Left ventricle myocardium inferior (tissue), 1 donor: ENCODE data around the gene FRY. TPM values are rescaled to one million over a fixed set of nuclear protein-coding genes. Genes with fewer than 3 reads are reported as not detected.

Experiments
- DNase-seq: peaks from one replicate; pipeline ENCODE4 v3.0.0-alpha.2; 2020
- H3K27ac ChIP-seq: fragments of 200-600 bp; replicated peaks from 2 replicates; pipeline ENCODE4 v1.8.0; 2021
- H3K27me3 ChIP-seq: fragments of 200-600 bp; 2 replicates; pipeline ENCODE4 v1.8.0; 2021; ENCODE audit warnings: low read depth
- H3K36me3 ChIP-seq: fragments of 200-600 bp; 2 replicates; pipeline ENCODE4 v1.8.0; 2021
- H3K4me1 ChIP-seq: fragments of 200-600 bp; 2 replicates; pipeline ENCODE4 v1.8.0; 2021
- H3K4me3 ChIP-seq: fragments of 200-600 bp; 2 replicates; pipeline ENCODE4 v1.8.0; 2021; ENCODE audit warnings: mild to moderate bottlenecking, moderate library complexity
- H3K9me3 ChIP-seq: fragments of 200-600 bp; replicated peaks from 2 replicates; pipeline ENCODE4 v1.8.0; 2021
- CTCF ChIP-seq: fragments of 200-600 bp; IDR thresholded peaks from 2 replicates; pipeline ENCODE4 v1.8.0; 2021; ENCODE audit warnings: antibody characterized with exemption, mild to moderate bottlenecking, borderline replicate concordance
- intact Hi-C: fragments of 100-400 bp; cut with micrococcal nuclease; formaldehyde crosslinking; loops from one replicate; pipeline ENCODE4 v1.11.0; 2022
- total RNA-seq: library from RNA; stranded (reverse); fragmentation: NEBNext Ultra II Directional; extraction: Animal tissue kit (Norgen Biotek cat#: 25700); gene quantifications from one replicate; pipeline ENCODE4 v1.2.1, GENCODE V29; 2021
- donor health status: DM: no; HTN: yes; CAD: no; lungs with severe emphysema.

FRY gene
- total RNA-seq, 1 donor from 2014 or later: 167 TPM

GRCh38 chr13:32107474-32107873 is 75.9 kb downstream of the FRY start:
- H3K4me3 ChIP-seq: no peak overlapping the region
- H3K9me3 ChIP-seq: no peaks in the 10 kb centered on the region
- no peak for DNase-seq
- H3K36me3 ChIP-seq: peaks cover 17% of the 10 kb centered on the region
- H3K27me3 ChIP-seq: no peaks in the 10 kb centered on the region
- no peak for TF ChIP-seq CTCF
- intact Hi-C loops: no loop called here
- H3K4me1 ChIP-seq: peaks cover 22% of the 10 kb centered on the region
- no peak overlapping the region for H3K27ac ChIP-seq

GRCh38 chr13:32107973-32108372 is 76.4 kb downstream of the FRY start:
- no peak for DNase-seq
- no peak for TF ChIP-seq CTCF
- Histone ChIP-seq H3K36me3 (peaks cover 12% of the 10 kb centered on the region), H3K27ac (no peak overlapping the region), H3K27me3 (no peaks in the 10 kb centered on the region), H3K9me3 (no peaks in the 10 kb centered on the region), H3K4me3 (no peak overlapping the region), H3K4me1 (peaks cover 24% of the 10 kb centered on the region)
- intact Hi-C loops: no loop called here

DNA sequence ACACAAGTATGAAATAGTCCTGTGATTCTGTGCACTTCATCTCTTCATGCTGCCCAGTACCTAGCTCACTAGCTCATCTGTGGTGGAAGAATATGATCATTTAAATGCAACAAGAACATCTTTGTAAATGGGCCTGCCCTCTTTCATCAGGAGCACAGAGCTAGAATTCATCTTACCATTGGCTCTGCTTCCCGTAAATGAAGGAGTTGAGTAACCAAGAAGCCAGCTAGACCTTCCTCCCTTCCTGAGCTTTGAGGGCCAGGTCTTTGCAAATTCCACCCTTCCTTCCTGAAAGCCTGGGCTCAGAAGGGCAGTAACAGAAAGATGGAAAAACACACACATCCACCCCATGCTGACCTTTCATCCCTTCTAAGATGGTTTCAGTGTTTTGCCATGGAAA is 82.0 kb downstream of the FRY start:
- H3K4me1 ChIP-seq: peaks cover 68% of the 10 kb centered on the region
- DNase-seq: no peak
- H3K27me3 ChIP-seq: no peaks in the 10 kb centered on the region
- H3K27ac ChIP-seq: peak overlapping the region; percentile 87
- no peaks in the 10 kb centered on the region for H3K36me3 ChIP-seq
- no peak for TF ChIP-seq CTCF
- H3K9me3 ChIP-seq: no peaks in the 10 kb centered on the region
- H3K4me3 ChIP-seq: no peak overlapping the region
- intact Hi-C loops: loop anchor here (10.0 kb wide), 1 partner anchor 199 kb away; no protein-coding TSS in a partner anchor

GRCh38 chr13:32114284-32114950 is 82.8 kb downstream of the FRY start:
- no peak overlapping the region for H3K4me3 ChIP-seq
- intact Hi-C loops: loop anchor here (10.0 kb wide), 1 partner anchor 200 kb away; no protein-coding TSS in a partner anchor
- H3K27ac ChIP-seq: peak overlapping the region; percentile 87
- H3K4me1 ChIP-seq: peaks cover 77% of the 10 kb centered on the region
- H3K27me3 ChIP-seq: no peaks in the 10 kb centered on the region
- H3K9me3 ChIP-seq: no peaks in the 10 kb centered on the region
- no peaks in the 10 kb centered on the region for H3K36me3 ChIP-seq
- no peak for TF ChIP-seq CTCF
- no peak for DNase-seq

DNA sequence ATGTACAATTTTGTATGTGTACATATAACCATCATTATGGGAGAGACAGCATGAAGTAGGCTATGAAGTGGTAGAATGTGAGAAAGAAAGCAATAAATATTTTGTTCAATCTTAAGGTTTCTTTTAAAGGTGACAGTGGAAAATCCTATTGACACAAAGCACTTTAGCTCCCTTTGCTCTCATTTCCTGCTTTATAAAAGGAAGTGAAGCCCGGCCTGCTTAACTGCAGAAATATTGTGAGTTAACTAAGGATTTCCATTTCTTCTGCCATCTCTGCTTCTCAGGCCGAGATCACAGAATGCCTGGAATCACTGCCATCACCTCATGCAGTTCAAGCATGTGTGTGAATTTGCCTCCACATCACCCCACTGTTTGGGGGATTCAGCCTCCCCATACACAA is 83.5 kb downstream of the FRY start:
- Histone ChIP-seq H3K36me3 (no peaks in the 10 kb centered on the region), H3K27me3 (no peaks in the 10 kb centered on the region), H3K9me3 (no peaks in the 10 kb centered on the region), H3K4me1 (peaks cover 83% of the 10 kb centered on the region), H3K4me3 (no peak overlapping the region), H3K27ac (peak overlapping the region; percentile 87)
- intact Hi-C loops: loop anchor here (10.0 kb wide), 1 partner anchor 200 kb away; no protein-coding TSS in a partner anchor
- no peak for DNase-seq
- no peak for TF ChIP-seq CTCF
